HCT116 (cell line): ENCODE results near the gene ABCG1. TPM values are rescaled to one million over a fixed set of nuclear protein-coding genes. Genes with fewer than 3 reads are reported as not detected.

Source experiments
- ATAC-seq: fragments of 200-7000 bp; cut with Tn5 transposase; 2 replicates; pipeline ENCODE4 v1.9.1; 2020; ENCODE audit warnings: mild to moderate bottlenecking, moderate library complexity
- BruUV-seq: library from RNA; stranded (reverse); fragments of 400-500 nt; replicated peaks from 2 replicates; lab custom pipeline; 2021; lab: Mats Ljungman, UMichigan
- CTCF ChIA-PET: fragments of 300-600 bp; sonication (Branson Sonifier 250); formaldehyde crosslinking; loops from one replicate; lab custom pipeline; 2021; ENCODE audit warnings: antibody characterized with exemption; lab: Charles Lee
- POLR2A ChIA-PET: fragments of 300-600, 350-600 bp; sonication (Branson Sonifier 250); formaldehyde crosslinking; loops from one replicate; lab custom pipeline; 2021; ENCODE audit warnings: antibody characterized with exemption; lab: Charles Lee
- RAD21 ChIA-PET, 2 experiments: fragments of 300-600 bp; sonication (Branson Sonifier 250); formaldehyde crosslinking; loops; one replicate each; lab custom pipeline; 2023; ENCODE audit warnings: low total read pairs in 2 of 2; ENCODE audit not compliant: uncharacterized antibody in 2 of 2, unreplicated experiment in 2 of 2, low non-redundant PET in 1 of 2; lab: Charles Lee
- DNase-seq: peaks from one replicate; pipeline ENCODE4 v3.0.0-alpha.2; 2010; ENCODE audit warnings: low read depth, low spot score
- H2AFZ ChIP-seq: fragments of 200-600 bp; shearing (Covaris generic), sonication (generic); 2 replicates; pipeline ENCODE4 v1.6.1; 2017; ENCODE audit warnings: low read depth, mixed run types, mixed read lengths, antibody characterized with exemption, low read length; ENCODE audit not compliant: poor library complexity, severe bottlenecking
- H3K27ac ChIP-seq: 2 replicates; pipeline ENCODE4 v1.5.1; 2012; ENCODE audit warnings: low read depth, low read length
- H3K27me3 ChIP-seq: fragments of 200-600 bp; sonication (generic); 2 replicates; pipeline ENCODE4 v1.6.1; 2016; ENCODE audit warnings: mixed run types, low read length, mixed read lengths; ENCODE audit not compliant: insufficient read depth
- H3K36me3 ChIP-seq, 2 experiments: fragments of 200-500 bp in 1 of 2; fragments of 200-600 bp in 1 of 2; sonication (Bioruptor generic) in 1 of 2; sonication (generic) in 1 of 2; 2 replicates each; pipeline versions ENCODE4 v1.5.1 to v1.6.1; 2014 to 2016; ENCODE audit warnings: low read length in 2 of 2, inconsistent platforms in 1 of 2, mixed read lengths in 1 of 2, mixed run types in 1 of 2; ENCODE audit not compliant: insufficient read depth in 2 of 2, control insufficient read depth in 1 of 2
- H3K4me1 ChIP-seq, 2 experiments: fragments of 200-600 bp in 1 of 2; sonication (generic) in 1 of 2; 2 replicates each; pipeline versions ENCODE4 v1.5.1 to v1.6.1; 2012 to 2017; ENCODE audit warnings: low read length in 2 of 2, inconsistent platforms in 1 of 2, mild to moderate bottlenecking in 1 of 2, mixed read lengths in 1 of 2, mixed run types in 1 of 2, moderate library complexity in 1 of 2; ENCODE audit not compliant: insufficient read depth in 2 of 2, control insufficient read depth in 1 of 2
- H3K4me2 ChIP-seq: fragments of 200-600 bp; sonication (generic); 2 replicates; pipeline ENCODE4 v1.6.1; 2017; ENCODE audit warnings: mixed run types, low read length, mixed read lengths
- H3K4me3 ChIP-seq, 2 experiments: fragments of 200-600 bp in 1 of 2; sonication (generic) in 1 of 2; replicated peaks in 1 of 2; 2 replicates each; pipeline ENCODE4 v1.5.1; 2011 to 2016; ENCODE audit warnings: low read length in 2 of 2, control low read depth in 1 of 2, low read depth in 1 of 2, mild to moderate bottlenecking in 1 of 2, mixed read lengths in 1 of 2, mixed run types in 1 of 2
- H3K79me2 ChIP-seq: fragments of 200-600 bp; sonication (generic); 2 replicates; pipeline ENCODE4 v1.6.1; 2017; ENCODE audit warnings: mild to moderate bottlenecking, mixed run types, low read length, moderate library complexity, mixed read lengths; ENCODE audit not compliant: insufficient read depth
- H3K9ac ChIP-seq: fragments of 200-600 bp; sonication (generic); 2 replicates; pipeline ENCODE4 v1.6.1; 2016; ENCODE audit warnings: low read length, mixed read lengths
- H3K9me2 ChIP-seq: fragments of 200-600 bp; sonication (generic), shearing (Covaris generic); 2 replicates; pipeline ENCODE4 v1.6.1; 2017; ENCODE audit warnings: mixed run types, mild to moderate bottlenecking, moderate library complexity; ENCODE audit not compliant: insufficient read depth
- H3K9me3 ChIP-seq, 2 experiments: fragments of 200-500 bp in 1 of 2; fragments of 200-600 bp in 1 of 2; sonication (Bioruptor generic) in 1 of 2; sonication (generic) in 1 of 2; 2 replicates each; pipeline ENCODE4 v1.6.1; 2014 to 2017; ENCODE audit warnings: low read length in 2 of 2, mixed read lengths in 2 of 2, inconsistent platforms in 1 of 2, low read depth in 1 of 2, mild to moderate bottlenecking in 1 of 2, mixed run types in 1 of 2, moderate library complexity in 1 of 2; ENCODE audit not compliant: control insufficient read depth in 1 of 2, insufficient read depth in 1 of 2
- H4K20me1 ChIP-seq: fragments of 200-600 bp; sonication (generic), shearing (Covaris generic); 2 replicates; pipeline ENCODE4 v1.6.1; 2017; ENCODE audit warnings: mixed run types, mild to moderate bottlenecking, moderate library complexity; ENCODE audit not compliant: insufficient read depth
- CBX3 ChIP-seq: IDR thresholded peaks from 2 replicates; pipeline ENCODE4 v1.6.1; 2012; ENCODE audit warnings: low read depth
- CEBPB ChIP-seq: IDR thresholded peaks from 2 replicates; pipeline ENCODE4 v1.6.1; 2012; ENCODE audit warnings: low read depth
- EGR1 ChIP-seq: IDR thresholded peaks from 2 replicates; pipeline ENCODE4 v1.6.1; 2012; ENCODE audit warnings: low read depth
- POLR2A ChIP-seq: IDR thresholded peaks from 2 replicates; pipeline ENCODE4 v1.7.0; 2011; ENCODE audit warnings: borderline replicate concordance; ENCODE audit not compliant: insufficient read depth, insufficient read length; ENCODE audit errors: extremely low read depth
- POLR2AphosphoS5 ChIP-seq: IDR thresholded peaks from 2 replicates; pipeline ENCODE4 v1.6.1; 2011; ENCODE audit warnings: mild to moderate bottlenecking, low read depth, low read length, moderate library complexity
- SP1 ChIP-seq: IDR thresholded peaks from 2 replicates; pipeline ENCODE4 v1.6.1; 2012; ENCODE audit warnings: low read depth
- TCF7L2 ChIP-seq: IDR thresholded peaks from 2 replicates; pipeline ENCODE4 v1.7.0; 2011; ENCODE audit warnings: borderline replicate concordance, inconsistent platforms; ENCODE audit not compliant: insufficient read depth, insufficient read length; ENCODE audit errors: extremely low read depth
- YY1 ChIP-seq: IDR thresholded peaks from 2 replicates; pipeline ENCODE4 v1.6.1; 2011; ENCODE audit warnings: low read length, low read depth, moderate library complexity, mild to moderate bottlenecking; ENCODE audit not compliant: insufficient replicate concordance; ENCODE audit errors: extremely low read depth
- intact Hi-C: fragments of 100-400 bp; cut with micrococcal nuclease; formaldehyde crosslinking; loops from 2 replicates; pipeline ENCODE4 v1.10.0; 2022
- total RNA-seq: library from RNA; stranded (reverse); gene quantifications from one replicate; pipeline ENCODE4 v1.2.1, GENCODE V29; 2021; ENCODE audit not compliant: unreplicated experiment
- TF ChIP-seq, protein P1 (sequence below): IDR thresholded peaks from 2 replicates; pipeline ENCODE4 v1.6.1; 2012
- TF ChIP-seq, protein P2 (sequence below): IDR thresholded peaks from 2 replicates; pipeline ENCODE4 v1.6.1; 2012
- TF ChIP-seq, protein P3 (sequence below), 3 experiments: fragments of 200-600 bp in 1 of 3; sonication (generic) in 1 of 3; IDR thresholded peaks in 2 of 3; conservative IDR thresholded peaks in 1 of 3; 2 replicates each; pipeline ENCODE4 v1.5.1; 2012 to 2017; ENCODE audit warnings: low read depth in 2 of 3, low read length in 2 of 3, antibody characterized with exemption in 1 of 3, borderline replicate concordance in 1 of 3, control low read depth in 1 of 3, mild to moderate bottlenecking in 1 of 3, mixed read lengths in 1 of 3, mixed run types in 1 of 3, moderate library complexity in 1 of 3; ENCODE audit not compliant: insufficient read depth in 1 of 3
- TF ChIP-seq, protein P4 (sequence below): IDR thresholded peaks from 2 replicates; pipeline ENCODE4 v1.6.1; 2011; ENCODE audit warnings: mild to moderate bottlenecking, low read length, moderate library complexity; ENCODE audit not compliant: insufficient replicate concordance; ENCODE audit errors: extremely low read depth

ABCG1 gene
- total RNA-seq, 1 experiment from 2014 or later = 1.6 TPM

DNA sequence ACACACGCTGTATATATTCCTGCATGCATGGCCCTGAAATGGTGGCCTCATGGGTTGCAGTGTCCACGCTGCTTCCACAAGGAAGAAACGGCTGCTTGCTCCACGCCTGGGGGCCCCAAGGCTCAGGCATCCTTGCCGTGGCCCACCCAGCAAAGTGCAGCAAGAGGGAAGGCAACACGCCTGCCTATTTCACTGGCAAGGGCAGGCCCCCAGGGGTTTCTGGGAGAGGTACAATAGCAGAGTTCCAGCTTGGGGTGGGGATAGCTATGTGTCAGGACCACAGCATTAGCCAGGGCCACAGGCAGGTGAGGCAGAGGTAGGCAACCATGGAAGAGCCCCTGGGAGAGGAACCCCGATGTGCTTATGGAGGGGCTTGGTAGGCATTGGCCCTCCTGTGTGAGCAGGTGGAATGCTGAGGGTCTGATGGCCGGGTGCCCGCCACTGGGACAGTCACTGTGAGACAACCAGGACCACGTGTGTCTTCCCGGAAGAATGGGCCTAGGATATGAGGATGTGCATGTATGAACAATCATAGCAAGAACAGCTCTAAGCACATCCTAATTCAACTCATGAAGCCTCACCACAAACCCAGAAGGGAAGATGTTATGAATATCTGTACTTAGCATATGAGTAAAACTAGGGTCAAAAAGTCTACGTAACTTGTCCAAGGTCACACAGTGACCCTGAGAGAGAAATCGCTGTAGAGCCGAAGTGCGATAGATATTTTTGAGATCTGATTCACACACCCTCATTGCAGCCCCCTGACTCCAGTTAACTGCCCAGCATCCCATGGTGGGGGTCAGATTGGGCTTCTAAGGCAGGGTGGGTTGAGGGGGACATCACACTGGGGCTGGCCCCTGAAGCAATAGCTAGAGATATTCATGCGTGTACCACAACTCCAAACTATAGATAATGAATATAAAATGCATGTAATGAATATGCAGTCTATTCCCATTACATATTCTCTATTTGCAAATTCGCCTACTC is 120.1 kb downstream of the ABCG1 start:
- no TSS peak for BruUV-seq
- DNase-seq (no peak), ATAC-seq (no peak)
- RAD21 ChIA-PET = no interaction called here
- no peak overlapping the region for H3K27ac ChIP-seq
- no peaks in the 10 kb centered on the region for H4K20me1 ChIP-seq
- H3K9me2 ChIP-seq = no peaks in the 10 kb centered on the region
- H3K36me3 ChIP-seq = no peaks in the 10 kb centered on the region
- intact Hi-C loops = loop anchor here (1.0 to 10.0 kb wide), 2 partner anchors 116 to 194 kb away; no protein-coding TSS in a partner anchor
- no peaks in the 10 kb centered on the region for H3K79me2 ChIP-seq
- CTCF ChIA-PET = interaction anchor here (1.8 kb wide), 1 partner anchor 29 kb away, joined by 8 read pairs; no protein-coding TSS in a partner anchor
- no peak overlapping the region for H3K4me2 ChIP-seq
- TF ChIP-seq, protein P1, sequence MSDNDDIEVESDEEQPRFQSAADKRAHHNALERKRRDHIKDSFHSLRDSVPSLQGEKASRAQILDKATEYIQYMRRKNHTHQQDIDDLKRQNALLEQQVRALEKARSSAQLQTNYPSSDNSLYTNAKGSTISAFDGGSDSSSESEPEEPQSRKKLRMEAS = no peak
- TF ChIP-seq YY1 (no peak), CBX3 (no peak), TCF7L2 (no peak), CEBPB (no peak), POLR2A (no peak), SP1 (no peak), EGR1 (no peak), POLR2AphosphoS5 (no peak)
- TF ChIP-seq, protein P2, sequence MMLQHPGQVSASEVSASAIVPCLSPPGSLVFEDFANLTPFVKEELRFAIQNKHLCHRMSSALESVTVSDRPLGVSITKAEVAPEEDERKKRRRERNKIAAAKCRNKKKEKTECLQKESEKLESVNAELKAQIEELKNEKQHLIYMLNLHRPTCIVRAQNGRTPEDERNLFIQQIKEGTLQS = no peak
- TF ChIP-seq, protein P3, sequence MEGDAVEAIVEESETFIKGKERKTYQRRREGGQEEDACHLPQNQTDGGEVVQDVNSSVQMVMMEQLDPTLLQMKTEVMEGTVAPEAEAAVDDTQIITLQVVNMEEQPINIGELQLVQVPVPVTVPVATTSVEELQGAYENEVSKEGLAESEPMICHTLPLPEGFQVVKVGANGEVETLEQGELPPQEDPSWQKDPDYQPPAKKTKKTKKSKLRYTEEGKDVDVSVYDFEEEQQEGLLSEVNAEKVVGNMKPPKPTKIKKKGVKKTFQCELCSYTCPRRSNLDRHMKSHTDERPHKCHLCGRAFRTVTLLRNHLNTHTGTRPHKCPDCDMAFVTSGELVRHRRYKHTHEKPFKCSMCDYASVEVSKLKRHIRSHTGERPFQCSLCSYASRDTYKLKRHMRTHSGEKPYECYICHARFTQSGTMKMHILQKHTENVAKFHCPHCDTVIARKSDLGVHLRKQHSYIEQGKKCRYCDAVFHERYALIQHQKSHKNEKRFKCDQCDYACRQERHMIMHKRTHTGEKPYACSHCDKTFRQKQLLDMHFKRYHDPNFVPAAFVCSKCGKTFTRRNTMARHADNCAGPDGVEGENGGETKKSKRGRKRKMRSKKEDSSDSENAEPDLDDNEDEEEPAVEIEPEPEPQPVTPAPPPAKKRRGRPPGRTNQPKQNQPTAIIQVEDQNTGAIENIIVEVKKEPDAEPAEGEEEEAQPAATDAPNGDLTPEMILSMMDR (IDR thresholded peaks at IDR 0.05 in 2 of 3, conservative IDR thresholded peaks at IDR 0.05 in 1 of 3; ENCODE audit: borderline replicate concordance in 1 of 3, insufficient read depth in 1 of 3, low read depth in 2 of 3, low read length in 2 of 3) = no peak
- TF ChIP-seq, protein P4, sequence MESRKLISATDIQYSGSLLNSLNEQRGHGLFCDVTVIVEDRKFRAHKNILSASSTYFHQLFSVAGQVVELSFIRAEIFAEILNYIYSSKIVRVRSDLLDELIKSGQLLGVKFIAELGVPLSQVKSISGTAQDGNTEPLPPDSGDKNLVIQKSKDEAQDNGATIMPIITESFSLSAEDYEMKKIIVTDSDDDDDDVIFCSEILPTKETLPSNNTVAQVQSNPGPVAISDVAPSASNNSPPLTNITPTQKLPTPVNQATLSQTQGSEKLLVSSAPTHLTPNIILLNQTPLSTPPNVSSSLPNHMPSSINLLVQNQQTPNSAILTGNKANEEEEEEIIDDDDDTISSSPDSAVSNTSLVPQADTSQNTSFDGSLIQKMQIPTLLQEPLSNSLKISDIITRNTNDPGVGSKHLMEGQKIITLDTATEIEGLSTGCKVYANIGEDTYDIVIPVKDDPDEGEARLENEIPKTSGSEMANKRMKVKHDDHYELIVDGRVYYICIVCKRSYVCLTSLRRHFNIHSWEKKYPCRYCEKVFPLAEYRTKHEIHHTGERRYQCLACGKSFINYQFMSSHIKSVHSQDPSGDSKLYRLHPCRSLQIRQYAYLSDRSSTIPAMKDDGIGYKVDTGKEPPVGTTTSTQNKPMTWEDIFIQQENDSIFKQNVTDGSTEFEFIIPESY = no peak
- H3K27me3 ChIP-seq = no peaks in the 10 kb centered on the region
- peaks cover 0 to 10% of the 10 kb centered on the region in 2 experiments; a peak in 3 of 4 replicates for H3K4me1 ChIP-seq
- no peak overlapping the region for H3K9ac ChIP-seq
- no peak overlapping the region for H3K4me3 ChIP-seq
- H2AFZ ChIP-seq = no peak overlapping the region
- POLR2A ChIA-PET = no interaction called here
- H3K9me3 ChIP-seq = no peaks in the 10 kb centered on the region
